Endothelial cell of umbilical vein (primary cell): ENCODE results near the gene KRTAP29-1. TPM values are rescaled to one million over a fixed set of nuclear protein-coding genes. Genes with fewer than 3 reads are reported as not detected.

ENCODE experiments used
- BruUV-seq: library from RNA; stranded (reverse); fragments of 400-500 nt; replicated peaks from 2 replicates; lab custom pipeline; 2021; lab: Mats Ljungman, UMichigan
- CTCF ChIA-PET: fragments of 300-600, 350-600 bp; sonication (Branson Sonifier 250); formaldehyde crosslinking; loops from one replicate; lab custom pipeline; 2021; ENCODE audit warnings: antibody characterized with exemption, inconsistent platforms; lab: Charles Lee
- POLR2A ChIA-PET: fragments of 300-600, 350-600 bp; sonication (Branson Sonifier 250); formaldehyde crosslinking; loops from one replicate; lab custom pipeline; 2021; ENCODE audit warnings: antibody characterized with exemption, inconsistent platforms; lab: Charles Lee
- DNase-seq: peaks from one replicate; pipeline ENCODE4 v3.0.0-alpha.2; 2011; ENCODE audit warnings: low read depth, low spot score
- FAIRE-seq: peaks from 2 replicates; lab custom pipeline; 2011; peaks lifted over from hg19 to GRCh38; lab: Jason Lieb, UNC
- H2AFZ ChIP-seq: 2 replicates; pipeline ENCODE4 v1.6.0; 2012; ENCODE audit warnings: low read depth, low read length, control low read depth, inconsistent platforms
- H3K27ac ChIP-seq: 2 replicates; pipeline ENCODE4 v1.5.1; 2011; ENCODE audit warnings: low read depth, mild to moderate bottlenecking, control low read depth, low read length, moderate library complexity; ENCODE audit not compliant: insufficient read depth
- H3K27me3 ChIP-seq, 2 experiments: 2 replicates each; pipeline versions ENCODE4 v1.6.0 to v1.6.1; 2011; ENCODE audit warnings: low read length in 2 of 2, mixed read lengths in 1 of 2; ENCODE audit not compliant: control insufficient read depth in 2 of 2, insufficient read depth in 2 of 2
- H3K36me3 ChIP-seq, 2 experiments: 2 replicates in 1 of 2; 3 replicates in 1 of 2; pipeline ENCODE4 v1.5.1; 2011; ENCODE audit warnings: low read length in 2 of 2, mild to moderate bottlenecking in 1 of 2, moderate library complexity in 1 of 2; ENCODE audit not compliant: control insufficient read depth in 2 of 2, insufficient read depth in 2 of 2; ENCODE audit errors: extremely low read depth in 1 of 2
- H3K4me1 ChIP-seq: 3 replicates; pipeline ENCODE4 v1.5.1; 2011; ENCODE audit warnings: mild to moderate bottlenecking, low read length; ENCODE audit not compliant: control insufficient read depth, insufficient read depth; ENCODE audit errors: extremely low read depth
- H3K4me2 ChIP-seq: 2 replicates; pipeline ENCODE4 v1.6.1; 2011; ENCODE audit warnings: low read length, control low read depth, mixed read lengths; ENCODE audit not compliant: insufficient read depth
- H3K4me3 ChIP-seq, 3 experiments: fragments of 200-600 bp in 1 of 3; sonication (generic), shearing (Covaris generic) in 1 of 3; replicated peaks in 1 of 3; 2 replicates each; pipeline ENCODE4 v1.5.1; 2011 to 2016; ENCODE audit warnings: control low read depth in 3 of 3, low read length in 3 of 3, mild to moderate bottlenecking in 2 of 3, inconsistent platforms in 1 of 3, low read depth in 1 of 3, moderate library complexity in 1 of 3; ENCODE audit not compliant: insufficient read depth in 1 of 3
- H3K79me2 ChIP-seq: 2 replicates; pipeline ENCODE4 v1.6.0; 2012; ENCODE audit warnings: low read length, inconsistent platforms; ENCODE audit not compliant: control insufficient read depth, insufficient read depth
- H3K9ac ChIP-seq: replicated peaks from 2 replicates; pipeline ENCODE3; 2011; ENCODE audit warnings: low read length, control low read depth; ENCODE audit not compliant: insufficient read depth; ENCODE audit errors: extremely low read depth
- H3K9me1 ChIP-seq: replicated peaks from 3 replicates; pipeline ENCODE4 v1.6.0; 2011; ENCODE audit warnings: mild to moderate bottlenecking, low read length; ENCODE audit not compliant: control insufficient read depth, insufficient read depth; ENCODE audit errors: extremely low read depth
- H3K9me3 ChIP-seq: replicated peaks from 2 replicates; pipeline ENCODE4 v1.5.1; 2012; ENCODE audit warnings: low read length, inconsistent platforms; ENCODE audit not compliant: control insufficient read depth, insufficient read depth
- H4K20me1 ChIP-seq: replicated peaks from 2 replicates; pipeline ENCODE3; 2011; ENCODE audit warnings: mild to moderate bottlenecking, low read length; ENCODE audit not compliant: control insufficient read depth, insufficient read depth; ENCODE audit errors: extremely low read depth
- EZH2 ChIP-seq: IDR thresholded peaks from 2 replicates; pipeline ENCODE4 v1.6.1; 2012; ENCODE audit warnings: borderline replicate concordance, low read depth, mild to moderate bottlenecking, moderate library complexity, low read length, inconsistent platforms; ENCODE audit not compliant: severe bottlenecking
- FOS ChIP-seq: IDR thresholded peaks from 2 replicates; pipeline ENCODE4 v1.6.1; 2011; ENCODE audit warnings: mild to moderate bottlenecking, low read length, moderate library complexity, borderline replicate concordance; ENCODE audit not compliant: insufficient read depth
- GATA2 ChIP-seq: IDR thresholded peaks from 2 replicates; pipeline ENCODE4 v1.7.0; 2011; ENCODE audit warnings: low read depth, mild to moderate bottlenecking, moderate library complexity, mixed read lengths, low read length; ENCODE audit not compliant: insufficient read length, insufficient read depth
- JUN ChIP-seq: IDR thresholded peaks from 2 replicates; pipeline ENCODE4 v1.6.1; 2011; ENCODE audit warnings: borderline replicate concordance, low read depth; ENCODE audit not compliant: insufficient read length, insufficient read depth
- MAX ChIP-seq: IDR thresholded peaks from 2 replicates; pipeline ENCODE4 v1.6.1; 2011; ENCODE audit not compliant: insufficient read depth, insufficient read length
- MYC ChIP-seq: IDR thresholded peaks from one replicate; pipeline ENCODE4 v1.6.1; 2011; ENCODE audit warnings: mild to moderate bottlenecking, low read depth, low read length
- POLR2A ChIP-seq: IDR thresholded peaks from 2 replicates; pipeline ENCODE4 v1.6.1; 2012; ENCODE audit warnings: low read depth, mild to moderate bottlenecking, control low read depth, low read length
- POLR2AphosphoS5 ChIP-seq: IDR thresholded peaks from 2 replicates; pipeline ENCODE4 v1.6.1; 2012; ENCODE audit warnings: low read depth, mild to moderate bottlenecking, control low read depth, low read length, moderate library complexity; ENCODE audit not compliant: insufficient read depth
- dilution Hi-C: fragments of 300-500 bp; cut with MboI; formaldehyde crosslinking; loops from one replicate; pipeline ENCODE4 v1.15.0; 2019; ENCODE audit warnings: low sequenced_read_pairs; ENCODE audit not compliant: extremely low pct_ligation_motif_present
- intact Hi-C: fragments of 100-400 bp; cut with micrococcal nuclease; formaldehyde crosslinking; loops from one replicate; pipeline ENCODE4 v1.10.0; 2022
- polyA plus RNA-seq, 4 experiments: library from polyadenylated mRNA; depleted of rRNA in 3 of 4; stranded (reverse) in 3 of 4; unstranded in 1 of 4; fragments of >200 nt; gene quantifications; 2 replicates each; pipeline versions ENCODE4 v1.2.1 to v1.2.3, GENCODE V29; 2011 to 2012; ENCODE audit warnings: missing spikeins in 1 of 4
- total RNA-seq: library from RNA; stranded (reverse); gene quantifications from 2 replicates; pipeline ENCODE4 v1.2.3, GENCODE V29; 2021
- TF ChIP-seq, protein P1 (sequence below), 2 donors: IDR thresholded peaks; 1 replicate in 1 of 2; 2 replicates in 1 of 2; pipeline ENCODE4 v1.5.1; 2011; ENCODE audit warnings: low read length in 2 of 2, mild to moderate bottlenecking in 2 of 2, moderate library complexity in 2 of 2, control low read depth in 1 of 2, inconsistent platforms in 1 of 2, low read depth in 1 of 2; ENCODE audit not compliant: insufficient read depth in 1 of 2; ENCODE audit errors: extremely low read depth in 1 of 2

Gene KRTAP29-1
- total and polyA plus RNA-seq, 2 donors (not counting 3 experiments of a cell fraction or from before 2014, with no cell fraction given), result not detected

DNA sequence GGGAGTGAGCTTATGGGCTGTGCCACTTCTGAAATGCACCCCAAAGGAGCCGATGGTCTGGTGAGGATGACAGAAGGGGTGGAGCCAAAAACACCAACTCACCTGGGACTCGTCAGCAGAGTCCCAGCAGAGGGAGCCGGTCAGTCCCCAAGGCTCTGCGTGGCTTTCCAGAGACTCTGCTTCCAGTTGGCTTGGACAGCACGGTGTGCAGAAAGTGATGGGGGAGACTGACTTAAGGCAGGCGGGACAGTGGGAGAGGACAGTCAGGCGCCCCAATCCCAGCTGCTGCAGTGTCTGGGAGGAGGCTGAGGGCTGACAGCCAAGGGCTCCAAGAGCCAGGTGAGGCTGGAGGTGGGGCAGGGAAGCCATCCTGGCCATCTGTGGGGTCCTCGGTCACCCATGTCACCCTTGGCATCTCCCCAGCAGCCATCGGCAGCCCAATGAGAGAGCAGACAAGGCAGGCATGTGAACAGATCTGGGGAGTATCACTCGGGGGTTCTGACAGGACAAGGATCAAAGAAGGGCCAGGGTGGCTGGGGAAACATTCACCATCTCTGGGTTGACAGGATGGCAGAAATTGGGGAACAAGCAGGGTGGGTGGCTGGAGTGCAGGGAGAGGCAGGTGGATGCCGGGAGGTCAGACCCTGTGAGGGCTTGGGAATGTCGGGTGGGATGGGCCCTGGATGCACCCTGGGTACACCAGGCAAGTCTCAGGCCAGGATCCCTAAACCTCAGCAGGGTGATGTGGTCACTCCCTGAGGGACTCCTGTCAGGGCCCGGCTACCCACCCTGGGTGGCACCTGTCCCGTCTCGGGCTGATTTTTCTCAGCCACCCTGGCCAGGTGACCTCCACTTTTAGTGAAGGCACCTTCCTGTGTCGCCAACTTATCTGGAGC, 21.8 kb upstream of the KRTAP29-1 start:
- CTCF ChIA-PET, result interaction anchor here (3.3 kb wide), 1 partner anchor 414 kb away, joined by 34 read pairs; no protein-coding TSS in a partner anchor
- no TSS peak for BruUV-seq
- intact Hi-C loops, result loop anchor here (10.0 kb wide), 1 partner anchor 340 kb away; no protein-coding TSS in a partner anchor

More for the DNA sequence above, 21.8 kb upstream of the KRTAP29-1 start:
- Histone ChIP-seq H3K9me3 (no peaks in the 10 kb centered on the region), H4K20me1 (no peaks in the 10 kb centered on the region), H3K27me3 (no peaks in the 10 kb centered on the region), H3K9me1 (no peaks in the 10 kb centered on the region), H3K4me2 (no peak overlapping the region), H2AFZ (no peak overlapping the region), H3K4me1 (no peaks in the 10 kb centered on the region), H3K9ac (no peak overlapping the region), H3K36me3 (no peaks in the 10 kb centered on the region), H3K4me3 (no peak overlapping the region), H3K27ac (no peak overlapping the region), H3K79me2 (no peaks in the 10 kb centered on the region)
- POLR2A ChIA-PET, result no interaction called here
- FAIRE-seq (no peak), DNase-seq (no peak)
- no peak for TF ChIP-seq MAX
- no peak for TF ChIP-seq EZH2
- TF ChIP-seq POLR2AphosphoS5, result no peak
- TF ChIP-seq POLR2A, result no peak
- TF ChIP-seq MYC, result no peak
- TF ChIP-seq GATA2, result no peak
- TF ChIP-seq, protein P1, sequence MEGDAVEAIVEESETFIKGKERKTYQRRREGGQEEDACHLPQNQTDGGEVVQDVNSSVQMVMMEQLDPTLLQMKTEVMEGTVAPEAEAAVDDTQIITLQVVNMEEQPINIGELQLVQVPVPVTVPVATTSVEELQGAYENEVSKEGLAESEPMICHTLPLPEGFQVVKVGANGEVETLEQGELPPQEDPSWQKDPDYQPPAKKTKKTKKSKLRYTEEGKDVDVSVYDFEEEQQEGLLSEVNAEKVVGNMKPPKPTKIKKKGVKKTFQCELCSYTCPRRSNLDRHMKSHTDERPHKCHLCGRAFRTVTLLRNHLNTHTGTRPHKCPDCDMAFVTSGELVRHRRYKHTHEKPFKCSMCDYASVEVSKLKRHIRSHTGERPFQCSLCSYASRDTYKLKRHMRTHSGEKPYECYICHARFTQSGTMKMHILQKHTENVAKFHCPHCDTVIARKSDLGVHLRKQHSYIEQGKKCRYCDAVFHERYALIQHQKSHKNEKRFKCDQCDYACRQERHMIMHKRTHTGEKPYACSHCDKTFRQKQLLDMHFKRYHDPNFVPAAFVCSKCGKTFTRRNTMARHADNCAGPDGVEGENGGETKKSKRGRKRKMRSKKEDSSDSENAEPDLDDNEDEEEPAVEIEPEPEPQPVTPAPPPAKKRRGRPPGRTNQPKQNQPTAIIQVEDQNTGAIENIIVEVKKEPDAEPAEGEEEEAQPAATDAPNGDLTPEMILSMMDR (IDR thresholded peaks at IDR 0.05; ENCODE audit: extremely low read depth in 1 of 2, insufficient read depth in 1 of 2, low read depth in 1 of 2, low read length in 2 of 2), result no peak
- TF ChIP-seq FOS, result no peak
- no peak for TF ChIP-seq JUN
- dilution Hi-C loops, result no loop called here
